Renal pelvis (tissue), 4 donors: ENCODE measurements around the gene LGALS1. TPM values are rescaled to one million over a fixed set of nuclear protein-coding genes. Genes with fewer than 3 reads are reported as not detected.
"Not testable (repeated sequence)": the region's sequence is repeated elsewhere in the genome, so short reads cannot be mapped to it uniquely, and the experiment has no call there.

Source experiments
- DNase-seq: peaks from one replicate; pipeline ENCODE4 v3.0.0-alpha.2; 2013
- polyA plus RNA-seq, 3 donors: library from polyadenylated mRNA; unstranded; fragments of 120-200 nt; gene quantifications; one replicate each; pipeline ENCODE4 v1.2.1, GENCODE V29; 2013; ENCODE audit not compliant: insufficient read length in 3 of 3

The LGALS1 gene
- polyA plus RNA-seq, 3 donors = 374 to 538 (median 428) TPM

- DNase-seq = no peak
Observed at GRCh38 chr22:37681001-37681424, 5.6 kb downstream of the LGALS1 start.

- DNase-seq = no peak
Observed at GRCh38 chr22:37681556-37682049, 6.2 kb downstream of the LGALS1 start.

- no peak for DNase-seq
Observed at GRCh38 chr22:37684803-37685615, 9.6 kb downstream of the LGALS1 start.

GRCh38 chr22:37686002-37686982 is 10.9 kb downstream of the LGALS1 start, which contains the start of gene NOL12:
NOL12 (plus strand) TSS chr22:37686343; CDS start chr22:37686393, 50 bp downstream.
- DNase-seq = peak; percentile 88

GRCh38 chr22:37690407-37690806 is 15.0 kb downstream of the LGALS1 start:
- no peak for DNase-seq

GRCh38 chr22:37690901-37691504 is 15.6 kb downstream of the LGALS1 start:
- no peak for DNase-seq

- DNase-seq = no peak
Observed at GRCh38 chr22:37692627-37693285, 17.3 kb downstream of the LGALS1 start.

GRCh38 chr22:37694131-37694530 is 18.7 kb downstream of the LGALS1 start:
- DNase-seq = not testable (repeated sequence)

GRCh38 chr22:37696260-37696656 is 20.8 kb downstream of the LGALS1 start:
- DNase-seq = not testable (repeated sequence)

GRCh38 chr22:37696657-37697537 is 21.5 kb downstream of the LGALS1 start, which contains the start of gene TRIOBP:
TRIOBP (plus strand) TSS chr22:37697048; CDS start chr22:37701366, 4,318 bp downstream.
- peak; percentile 95 for DNase-seq

- no peak for DNase-seq
Observed at GRCh38 chr22:37697538-37697835, 22.1 kb downstream of the LGALS1 start.

GRCh38 chr22:37701141-37701786 is 25.8 kb downstream of the LGALS1 start:
- no peak for DNase-seq

GRCh38 chr22:37703906-37704305 is 28.5 kb downstream of the LGALS1 start:
- no peak for DNase-seq

- no peak for DNase-seq
Observed at GRCh38 chr22:37704645-37705044, 29.2 kb downstream of the LGALS1 start.

GRCh38 chr22:37705205-37705604 is 29.8 kb downstream of the LGALS1 start:
- DNase-seq = no peak

GRCh38 chr22:37708580-37709444 is 33.4 kb downstream of the LGALS1 start:
- DNase-seq = no peak

GRCh38 chr22:37709445-37709765 is 34.0 kb downstream of the LGALS1 start:
- no peak for DNase-seq

- DNase-seq = no peak
Observed at GRCh38 chr22:37710675-37711074, 35.2 kb downstream of the LGALS1 start.

- DNase-seq = no peak
Observed at GRCh38 chr22:37711490-37711889, 36.1 kb downstream of the LGALS1 start.
